ENCODE data around the gene KBTBD3. TPM values are rescaled to one million over a fixed set of nuclear protein-coding genes. Genes with fewer than 3 reads are reported as not detected.
"Not testable (repeated sequence)": the region's sequence is repeated elsewhere in the genome, so short reads cannot be mapped to it uniquely, and the experiment has no call there.

Gene KBTBD3
- total RNA-seq, 1 experiment from 2014 or later = 3.4 TPM

- Histone ChIP-seq H3K27me3 (ENCODE audit: control insufficient read depth, insufficient read depth, low read length) (no peaks in the 10 kb centered on the region), H3K4me3 (ENCODE audit: insufficient read depth, low read depth, low read length) (no peak overlapping the region), H3K36me3 (replicated peaks; ENCODE audit: control insufficient read depth, insufficient read depth, low read length) (no peaks in the 10 kb centered on the region)
- no peak for DNase-seq
Measured at GRCh38 chr11:106032861-106033260, 44.3 kb downstream of the KBTBD3 start.

- H3K27me3 ChIP-seq (ENCODE audit: control insufficient read depth, insufficient read depth, low read length) = no peaks in the 10 kb centered on the region
- H3K4me3 ChIP-seq (ENCODE audit: insufficient read depth, low read depth, low read length) = no peak overlapping the region
- DNase-seq = no peak
- H3K36me3 ChIP-seq (replicated peaks; ENCODE audit: control insufficient read depth, insufficient read depth, low read length) = no peaks in the 10 kb centered on the region
Measured at GRCh38 chr11:106031936-106032335, 45.2 kb downstream of the KBTBD3 start.

GRCh38 chr11:106031202-106031810 is 45.8 kb downstream of the KBTBD3 start:
- H3K27me3 ChIP-seq (ENCODE audit: control insufficient read depth, insufficient read depth, low read length) = no peaks in the 10 kb centered on the region
- no peaks in the 10 kb centered on the region for H3K36me3 ChIP-seq (replicated peaks; ENCODE audit: control insufficient read depth, insufficient read depth, low read length)
- no peak overlapping the region for H3K4me3 ChIP-seq (ENCODE audit: insufficient read depth, low read depth, low read length)
- no peak for DNase-seq

GRCh38 chr11:106030609-106031008 is 46.5 kb downstream of the KBTBD3 start:
- Histone ChIP-seq H3K36me3 (replicated peaks; ENCODE audit: control insufficient read depth, insufficient read depth, low read length) (no peaks in the 10 kb centered on the region), H3K4me3 (ENCODE audit: insufficient read depth, low read depth, low read length) (no peak overlapping the region), H3K27me3 (ENCODE audit: control insufficient read depth, insufficient read depth, low read length) (no peaks in the 10 kb centered on the region)
- DNase-seq = no peak

GRCh38 chr11:106022795-106023275 is 54.3 kb downstream of the KBTBD3 start:
- Histone ChIP-seq H3K36me3 (replicated peaks; ENCODE audit: control insufficient read depth, insufficient read depth, low read length) (no peaks in the 10 kb centered on the region), H3K4me3 (ENCODE audit: insufficient read depth, low read depth, low read length) (peak overlapping the region; percentile 10; the same call in 1 of the 2 replicates), H3K27me3 (ENCODE audit: control insufficient read depth, insufficient read depth, low read length) (no peaks in the 10 kb centered on the region)
- DNase-seq = no peak

- no peaks in the 10 kb centered on the region for H3K27me3 ChIP-seq (ENCODE audit: control insufficient read depth, insufficient read depth, low read length)
- peak within 1 kb of the TSS; percentile 90 for H3K4me3 ChIP-seq (ENCODE audit: insufficient read depth, low read depth, low read length)
- DNase-seq = peak; percentile 90
- H3K36me3 ChIP-seq (replicated peaks; ENCODE audit: control insufficient read depth, insufficient read depth, low read length) = no peaks in the 10 kb centered on the region
Measured at GRCh38 chr11:106021967-106022794, 55.0 kb downstream of the KBTBD3 start, which contains the start of gene MSANTD4. Gene MSANTD4 (minus strand): TSS chr11:106022240. CDS start chr11:106010917, 11,323 bp downstream.

- Histone ChIP-seq H3K36me3 (replicated peaks; ENCODE audit: control insufficient read depth, insufficient read depth, low read length) (no peaks in the 10 kb centered on the region), H3K4me3 (ENCODE audit: insufficient read depth, low read depth, low read length) (peak overlapping the region; percentile 90), H3K27me3 (ENCODE audit: control insufficient read depth, insufficient read depth, low read length) (no peaks in the 10 kb centered on the region)
- no peak for DNase-seq
Measured at GRCh38 chr11:106021181-106021966, 55.8 kb downstream of the KBTBD3 start.

- DNase-seq = no peak
- H3K4me3 ChIP-seq (ENCODE audit: insufficient read depth, low read depth, low read length) = no peak overlapping the region
- H3K27me3 ChIP-seq (ENCODE audit: control insufficient read depth, insufficient read depth, low read length) = no peaks in the 10 kb centered on the region
- H3K36me3 ChIP-seq (replicated peaks; ENCODE audit: control insufficient read depth, insufficient read depth, low read length) = no peaks in the 10 kb centered on the region
Measured at GRCh38 chr11:106017093-106017492, 60.1 kb downstream of the KBTBD3 start.

- H3K4me3 ChIP-seq (ENCODE audit: insufficient read depth, low read depth, low read length) = no peak overlapping the region
- peaks cover 3% of the 10 kb centered on the region for H3K36me3 ChIP-seq (replicated peaks; ENCODE audit: control insufficient read depth, insufficient read depth, low read length)
- H3K27me3 ChIP-seq (ENCODE audit: control insufficient read depth, insufficient read depth, low read length) = no peaks in the 10 kb centered on the region
- DNase-seq = no peak
Measured at GRCh38 chr11:106015066-106015465, 62.1 kb downstream of the KBTBD3 start.

- Histone ChIP-seq H3K27me3 (ENCODE audit: control insufficient read depth, insufficient read depth, low read length) (no peaks in the 10 kb centered on the region), H3K36me3 (replicated peaks; ENCODE audit: control insufficient read depth, insufficient read depth, low read length) (peaks cover 3% of the 10 kb centered on the region), H3K4me3 (ENCODE audit: insufficient read depth, low read depth, low read length) (no peak overlapping the region)
- DNase-seq = no peak
Measured at GRCh38 chr11:106014620-106015019, 62.5 kb downstream of the KBTBD3 start.

- Histone ChIP-seq H3K27me3 (ENCODE audit: control insufficient read depth, insufficient read depth, low read length) (no peaks in the 10 kb centered on the region), H3K4me3 (ENCODE audit: insufficient read depth, low read depth, low read length) (no peak overlapping the region), H3K36me3 (replicated peaks; ENCODE audit: control insufficient read depth, insufficient read depth, low read length) (peaks cover 8% of the 10 kb centered on the region)
- DNase-seq = no peak
Measured at GRCh38 chr11:106014035-106014434, 63.1 kb downstream of the KBTBD3 start.

GRCh38 chr11:106012744-106013143 is 64.4 kb downstream of the KBTBD3 start:
- no peak for DNase-seq

GRCh38 chr11:106011481-106011880 is 65.7 kb downstream of the KBTBD3 start:
- H3K4me3 ChIP-seq (ENCODE audit: insufficient read depth, low read depth, low read length) = no peak overlapping the region
- no peak for DNase-seq
- peaks cover 12% of the 10 kb centered on the region for H3K36me3 ChIP-seq (replicated peaks; ENCODE audit: control insufficient read depth, insufficient read depth, low read length)
- H3K27me3 ChIP-seq (ENCODE audit: control insufficient read depth, insufficient read depth, low read length) = no peaks in the 10 kb centered on the region

More at GRCh38 chr11:106012744-106013143, 64.4 kb downstream of the KBTBD3 start:
- Histone ChIP-seq H3K27me3 (ENCODE audit: control insufficient read depth, insufficient read depth, low read length) (no peaks in the 10 kb centered on the region), H3K36me3 (replicated peaks; ENCODE audit: control insufficient read depth, insufficient read depth, low read length) (peaks cover 12% of the 10 kb centered on the region), H3K4me3 (ENCODE audit: insufficient read depth, low read depth, low read length) (no peak overlapping the region)

GRCh38 chr11:106003094-106003493 is 74.1 kb downstream of the KBTBD3 start:
- not testable (repeated sequence) for H3K27me3 ChIP-seq (ENCODE audit: control insufficient read depth, insufficient read depth, low read length); H3K36me3 ChIP-seq (replicated peaks; ENCODE audit: control insufficient read depth, insufficient read depth, low read length); H3K4me3 ChIP-seq (ENCODE audit: insufficient read depth, low read depth, low read length); DNase-seq

Data from H7 (cell line).